ENCODE results near the gene MSTO1. TPM values are rescaled to one million over a fixed set of nuclear protein-coding genes. Genes with fewer than 3 reads are reported as not detected.
"Not testable (repeated sequence)": the region's sequence is repeated elsewhere in the genome, so short reads cannot be mapped to it uniquely, and the experiment has no call there.

Gene MSTO1
- total RNA-seq, result 10 to 100 TPM; 60.3 to 62.7 TPM

DNA sequence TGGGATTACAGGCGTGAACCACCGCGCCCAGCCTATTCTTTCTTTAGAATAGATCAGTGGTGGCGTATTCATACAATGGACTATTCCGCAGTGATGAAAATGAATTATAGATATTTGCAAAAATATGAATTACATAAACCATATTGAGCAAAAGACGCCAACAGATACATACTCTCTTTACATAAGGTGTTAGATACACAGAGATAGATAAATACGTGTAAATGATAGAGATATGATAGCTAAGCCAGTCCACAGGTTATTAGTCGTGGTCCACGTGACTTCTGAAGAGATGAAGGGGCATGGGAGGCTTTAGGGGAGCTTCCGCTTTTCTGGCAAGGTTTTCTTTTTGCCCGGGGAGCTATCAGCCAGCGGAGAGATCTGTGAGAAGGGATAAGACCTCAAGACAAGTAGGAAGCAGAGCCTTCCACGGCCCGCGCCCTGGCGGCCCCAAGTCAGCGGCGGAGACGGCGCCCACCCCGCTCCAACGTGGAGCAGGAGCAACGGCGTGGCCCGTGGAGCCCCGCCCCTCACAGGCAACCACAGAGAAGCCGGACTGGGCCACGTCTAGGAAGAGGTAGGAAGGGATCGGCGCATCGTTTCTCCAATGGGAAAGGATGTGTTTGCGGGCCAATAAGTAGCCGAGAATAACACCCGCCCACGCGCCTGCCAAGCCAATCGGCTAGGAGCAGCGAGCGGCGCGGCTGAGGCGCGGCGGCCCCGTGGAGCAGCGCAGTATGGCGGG, at the start of gene MSTO1:
MSTO1 (plus strand) TSS at position 704 of the 742 bp plus-strand sequence; CDS start at position 735, 31 bp downstream.
- H3K9me3 Mint-ChIP-seq (ENCODE audit: low read depth), result no peaks in the 10 kb centered on the region
- peaks cover 10% of the 10 kb centered on the region for H3K36me3 Mint-ChIP-seq
- peak within 1 kb of the TSS; percentile 90 for H3K4me3 Mint-ChIP-seq
- DNase-seq (peak; percentile 98), ATAC-seq (peak; percentile 98)
- H3K4me1 Mint-ChIP-seq, result peaks cover 5% of the 10 kb centered on the region
- H3K27me3 Mint-ChIP-seq, result peaks cover 4% of the 10 kb centered on the region
- CTCF ChIA-PET, result no interaction called here
- peak within 1 kb of the TSS; percentile 82 for H3K27ac Mint-ChIP-seq

GRCh38 chr1:155561779-155562580, 48.0 kb upstream of the MSTO1 start:
- CTCF ChIA-PET, result interaction anchor here (1.0 kb wide), 1 partner anchor 22 kb away, joined by 3 read pairs; no protein-coding TSS in a partner anchor
- H3K27me3 Mint-ChIP-seq; H3K9me3 Mint-ChIP-seq (ENCODE audit: low read depth): not testable (repeated sequence)
- peak overlapping the region; percentile 99 for H3K4me3 Mint-ChIP-seq
- peaks cover 38% of the 10 kb centered on the region for H3K4me1 Mint-ChIP-seq
- DNase-seq (peak; percentile 72), ATAC-seq (peak; percentile 4)
- peaks cover 22% of the 10 kb centered on the region for H3K36me3 Mint-ChIP-seq
- H3K27ac Mint-ChIP-seq, result peak overlapping the region; percentile 94

DNA sequence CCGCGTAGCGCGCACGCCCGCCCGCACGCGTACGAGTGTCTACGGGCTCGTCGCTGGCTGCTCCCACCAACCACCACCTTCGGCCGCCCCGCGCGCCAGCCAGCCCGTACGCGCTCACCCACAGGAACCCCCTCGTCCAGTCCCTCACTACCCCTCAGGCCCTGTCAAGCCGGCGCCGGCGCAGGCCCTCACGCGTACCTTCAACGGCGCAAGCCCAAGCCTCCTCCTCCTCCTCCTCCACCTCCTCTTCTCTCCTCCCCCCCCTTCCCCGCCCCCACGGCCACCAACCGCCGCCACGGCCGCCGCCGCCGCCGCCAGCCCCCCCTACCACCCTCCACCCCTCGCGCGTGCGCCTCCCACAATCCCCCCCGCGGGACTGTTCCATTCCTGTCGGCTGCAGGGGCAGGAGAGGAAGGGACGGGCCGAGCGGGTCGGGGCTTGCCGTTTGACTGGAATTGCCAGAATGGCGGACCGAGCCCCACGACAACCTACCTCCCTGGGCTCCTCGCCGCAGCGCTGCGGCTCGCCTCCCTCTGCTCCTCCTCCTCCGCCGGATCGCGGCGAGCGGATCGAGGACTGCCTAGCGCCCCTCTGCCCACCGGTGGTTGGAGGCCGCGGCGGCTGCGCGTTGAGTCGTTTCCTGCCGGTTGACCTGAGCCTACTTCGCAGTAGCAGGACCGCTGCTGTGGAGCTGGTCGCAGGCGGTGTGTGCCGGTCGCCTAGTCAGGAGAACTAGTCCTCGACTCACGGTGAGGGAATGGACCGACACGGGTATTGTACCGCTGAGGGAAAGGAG, 47.2 kb upstream of the MSTO1 start, which contains the start of gene ASH1L:
ASH1L (minus strand) TSS at position 223 of the 796 bp plus-strand sequence. CDS start 41,284 bp downstream, outside the sequence.
- Mint-ChIP-seq H3K4me3 (peak within 1 kb of the TSS; percentile 99), H3K4me1 (peaks cover 37% of the 10 kb centered on the region)

GRCh38 chr1:155563377-155564022, 46.5 kb upstream of the MSTO1 start:
- DNase-seq; H3K27me3 Mint-ChIP-seq; H3K9me3 Mint-ChIP-seq (ENCODE audit: low read depth): not testable (repeated sequence)
- peak; percentile 8 for ATAC-seq
- Mint-ChIP-seq H3K4me1 (peaks cover 34% of the 10 kb centered on the region), H3K4me3 (peak overlapping the region; percentile 99), H3K36me3 (peaks cover 20% of the 10 kb centered on the region), H3K27ac (peak overlapping the region; percentile 99)
- CTCF ChIA-PET, result interaction anchor here (1.2 kb wide), 1 partner anchor 60 kb away, joined by 4 read pairs; no protein-coding TSS in a partner anchor

More for the DNA sequence above, 47.2 kb upstream of the MSTO1 start, which contains the start of gene ASH1L:
- ATAC-seq, result peak; percentile 85
- no peaks in the 10 kb centered on the region for H3K27me3 Mint-ChIP-seq
- DNase-seq, result peak; percentile 95
- no peaks in the 10 kb centered on the region for H3K9me3 Mint-ChIP-seq (ENCODE audit: low read depth)
- CTCF ChIA-PET, result interaction anchor here (1.0 to 1.2 kb wide), 2 partner anchors 22 to 59 kb away, joined by 3 to 4 read pairs; no protein-coding TSS in a partner anchor
- peaks cover 21% of the 10 kb centered on the region for H3K36me3 Mint-ChIP-seq
- peak within 1 kb of the TSS; percentile 99 for H3K27ac Mint-ChIP-seq

DNA sequence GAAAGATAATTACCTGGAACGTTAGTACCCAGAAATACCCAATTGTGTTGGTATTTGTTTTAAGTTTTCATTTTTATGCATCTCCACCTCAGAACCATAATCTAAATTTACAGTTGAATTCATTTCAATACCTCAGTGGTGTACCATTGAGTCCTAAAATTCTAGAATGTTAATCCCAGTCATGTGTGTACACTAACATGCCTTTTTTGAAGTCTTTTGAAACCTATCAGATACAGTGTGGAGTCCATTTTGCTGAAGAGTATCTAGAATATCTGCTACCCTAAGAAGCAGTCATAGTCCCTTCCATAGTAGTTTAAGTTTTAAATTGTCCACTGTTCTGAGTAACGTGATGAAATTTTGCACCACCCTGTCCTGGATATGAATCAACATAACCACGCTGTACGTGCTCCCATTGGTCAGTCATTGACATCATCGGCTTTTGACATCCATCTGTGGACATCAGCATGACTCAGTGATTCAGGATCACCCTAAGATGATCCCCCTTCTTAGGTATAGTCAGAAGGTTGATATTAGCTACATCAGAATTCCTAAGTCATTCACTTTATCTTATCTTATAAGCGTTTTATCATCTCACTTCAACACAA, 39.9 kb upstream of the MSTO1 start:
- no peak for DNase-seq
- Mint-ChIP-seq H3K36me3 (peaks cover 36% of the 10 kb centered on the region), H3K27me3 (no peaks in the 10 kb centered on the region), H3K4me1 (peaks cover 23% of the 10 kb centered on the region), H3K27ac (no peak overlapping the region), H3K4me3 (no peak overlapping the region), H3K9me3 (ENCODE audit: low read depth) (no peaks in the 10 kb centered on the region)
- CTCF ChIA-PET, result interaction anchor here (1.5 kb wide), 1 partner anchor 66 kb away, joined by 4 read pairs; no protein-coding TSS in a partner anchor
- no peak for ATAC-seq

DNA sequence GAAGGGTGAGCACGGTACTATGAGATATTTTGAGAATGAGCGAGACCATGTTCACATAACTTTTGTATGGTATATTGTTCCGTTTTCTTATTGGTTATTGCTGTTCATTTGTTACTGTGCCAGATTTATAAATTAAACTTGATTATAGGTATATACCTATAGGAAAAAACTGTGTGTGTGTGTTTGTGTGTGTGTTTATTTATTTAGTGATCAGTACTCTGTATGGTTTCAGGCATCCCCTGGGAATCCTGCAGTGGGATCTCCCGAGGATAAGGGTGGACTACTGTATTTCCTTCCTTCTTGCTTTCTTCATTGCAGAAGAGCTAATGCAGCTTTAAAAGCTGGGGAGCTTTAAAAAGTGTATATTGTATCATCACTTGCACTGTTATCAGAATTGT, 39.4 kb upstream of the MSTO1 start:
- CTCF ChIA-PET, result interaction anchor here (1.5 kb wide), 1 partner anchor 66 kb away, joined by 4 read pairs; no protein-coding TSS in a partner anchor
- no peak overlapping the region for H3K4me3 Mint-ChIP-seq
- H3K4me1 Mint-ChIP-seq, result peaks cover 22% of the 10 kb centered on the region
- peaks cover 36% of the 10 kb centered on the region for H3K36me3 Mint-ChIP-seq
- no peaks in the 10 kb centered on the region for H3K9me3 Mint-ChIP-seq (ENCODE audit: low read depth)
- H3K27me3 Mint-ChIP-seq, result no peaks in the 10 kb centered on the region
- ATAC-seq (no peak), DNase-seq (no peak)
- H3K27ac Mint-ChIP-seq, result no peak overlapping the region

- DNase-seq (no peak), ATAC-seq (no peak)
- H3K4me3 Mint-ChIP-seq, result no peak overlapping the region
- H3K27ac Mint-ChIP-seq, result no peak overlapping the region
- no peaks in the 10 kb centered on the region for H3K9me3 Mint-ChIP-seq (ENCODE audit: low read depth)
- CTCF ChIA-PET, result no interaction called here
- H3K4me1 Mint-ChIP-seq, result peaks cover 15% of the 10 kb centered on the region
- H3K36me3 Mint-ChIP-seq, result peaks cover 21% of the 10 kb centered on the region
- no peaks in the 10 kb centered on the region for H3K27me3 Mint-ChIP-seq
These were observed 35.9 kb upstream of the MSTO1 start for GRCh38 chr1:155574077-155574476.

GRCh38 chr1:155575608-155576007, 34.4 kb upstream of the MSTO1 start:
- H3K9me3 Mint-ChIP-seq (ENCODE audit: low read depth); DNase-seq; H3K4me1 Mint-ChIP-seq; CTCF ChIA-PET; H3K27me3 Mint-ChIP-seq; H3K4me3 Mint-ChIP-seq; ATAC-seq; H3K27ac Mint-ChIP-seq: not testable (repeated sequence)
- H3K36me3 Mint-ChIP-seq, result peaks cover 12% of the 10 kb centered on the region

- not testable (repeated sequence) for H3K9me3 Mint-ChIP-seq (ENCODE audit: low read depth); H3K4me1 Mint-ChIP-seq; H3K36me3 Mint-ChIP-seq; DNase-seq; H3K27ac Mint-ChIP-seq; ATAC-seq; H3K27me3 Mint-ChIP-seq; H3K4me3 Mint-ChIP-seq
- CTCF ChIA-PET, result interaction anchor here (0.6 to 0.9 kb wide), 2 partner anchors 333 to 649 kb away, joined by 3 to 4 read pairs; no protein-coding TSS in a partner anchor
These were observed 26.2 kb upstream of the MSTO1 start for GRCh38 chr1:155583846-155584245.

GRCh38 chr1:155589282-155589681, 20.7 kb upstream of the MSTO1 start:
- H3K36me3 Mint-ChIP-seq; DNase-seq; H3K4me1 Mint-ChIP-seq; H3K27me3 Mint-ChIP-seq; H3K4me3 Mint-ChIP-seq; H3K27ac Mint-ChIP-seq; ATAC-seq; H3K9me3 Mint-ChIP-seq (ENCODE audit: low read depth): not testable (repeated sequence)
- CTCF ChIA-PET, result interaction anchor here (1.7 kb wide), 1 partner anchor 339 kb away, joined by 6 read pairs; no protein-coding TSS in a partner anchor

- CTCF ChIA-PET, result interaction anchor here (0.6 to 2.0 kb wide), 3 partner anchors 124 to 341 kb away, joined by 3 to 23 read pairs (median 6); no protein-coding TSS in a partner anchor
- ATAC-seq; H3K27ac Mint-ChIP-seq; H3K9me3 Mint-ChIP-seq (ENCODE audit: low read depth); H3K4me3 Mint-ChIP-seq; H3K36me3 Mint-ChIP-seq; H3K27me3 Mint-ChIP-seq; H3K4me1 Mint-ChIP-seq; DNase-seq: not testable (repeated sequence)
These were observed 19.3 kb upstream of the MSTO1 start for GRCh38 chr1:155590516-155591247.

Data from activated CD8-positive, alpha-beta memory T cell treated with anti-CD3 and anti-CD28 coated beads, Interleukin-2, amount 10 ng/mL, durations not matched to agents 7 days and 5 days (primary cell).